NCI-H187 treated with DMSO at 0.1 percent for 48 hours (cell line): Measurements from ENCODE around the gene PFKL.

Source experiments
- DNase-seq: peaks from one replicate; lab custom pipeline; 2025; lab: John Stamatoyannopoulos, UW

PFKL gene

GRCh38 chr21:44299458-44300261 lies at the start of gene PFKL:
TSS of gene PFKL (plus strand) at chr21:44300053. CDS start at chr21:44300106, 53 bp downstream.
- DNase-seq, result no peak

DNA sequence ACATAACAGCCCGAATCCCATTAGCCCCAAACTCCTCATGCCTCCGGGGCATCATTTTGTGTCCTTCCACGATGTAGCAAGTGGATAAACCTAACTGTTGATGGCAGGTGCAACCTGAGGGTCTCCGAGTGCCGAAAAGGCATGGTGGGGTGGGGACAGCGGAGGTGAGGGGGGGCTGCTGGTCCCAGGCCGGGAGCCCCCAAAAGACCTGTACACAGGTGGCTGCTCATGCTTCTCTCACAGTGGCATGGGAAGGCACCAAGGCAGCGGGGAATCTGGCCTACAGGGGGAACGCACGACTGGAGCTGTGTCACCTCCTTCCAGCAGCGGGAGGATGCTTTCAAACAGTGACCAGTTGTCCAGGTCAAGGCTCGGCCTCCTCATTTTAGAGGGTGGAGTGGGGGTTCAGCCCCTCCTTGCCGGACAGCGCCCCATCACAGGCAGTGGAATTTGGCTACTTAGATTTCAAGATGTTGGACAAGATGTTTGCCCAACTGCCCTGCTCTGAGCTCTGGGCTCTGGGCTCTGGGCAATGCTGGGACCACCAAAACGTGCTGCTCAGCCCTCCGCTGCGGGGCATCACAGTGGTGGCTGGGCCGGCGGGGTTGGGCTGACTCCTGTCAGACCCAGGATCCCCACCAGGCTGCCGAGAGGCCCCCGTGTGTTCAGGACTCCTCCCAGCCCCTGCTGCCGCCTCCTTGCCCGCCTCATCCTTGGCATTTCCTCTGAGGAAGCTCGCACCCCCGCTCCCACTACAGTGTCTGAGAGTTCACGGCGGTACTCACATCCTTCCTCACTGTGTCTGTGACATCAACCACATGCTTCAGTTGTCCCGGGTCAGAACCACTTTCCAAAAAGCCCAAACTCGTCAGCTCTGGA lies 45.8 kb upstream of the PFKL start:
- no peak for DNase-seq

- DNase-seq, result no peak
Observed at GRCh38 chr21:44255511-44255981, 44.3 kb upstream of the PFKL start.

- no peak for DNase-seq
Observed at GRCh38 chr21:44258056-44258725, 41.7 kb upstream of the PFKL start.

GRCh38 chr21:44259082-44259705 lies 40.7 kb upstream of the PFKL start:
- DNase-seq, result no peak

- no peak for DNase-seq
Observed at GRCh38 chr21:44260066-44260465, 39.8 kb upstream of the PFKL start.

DNA sequence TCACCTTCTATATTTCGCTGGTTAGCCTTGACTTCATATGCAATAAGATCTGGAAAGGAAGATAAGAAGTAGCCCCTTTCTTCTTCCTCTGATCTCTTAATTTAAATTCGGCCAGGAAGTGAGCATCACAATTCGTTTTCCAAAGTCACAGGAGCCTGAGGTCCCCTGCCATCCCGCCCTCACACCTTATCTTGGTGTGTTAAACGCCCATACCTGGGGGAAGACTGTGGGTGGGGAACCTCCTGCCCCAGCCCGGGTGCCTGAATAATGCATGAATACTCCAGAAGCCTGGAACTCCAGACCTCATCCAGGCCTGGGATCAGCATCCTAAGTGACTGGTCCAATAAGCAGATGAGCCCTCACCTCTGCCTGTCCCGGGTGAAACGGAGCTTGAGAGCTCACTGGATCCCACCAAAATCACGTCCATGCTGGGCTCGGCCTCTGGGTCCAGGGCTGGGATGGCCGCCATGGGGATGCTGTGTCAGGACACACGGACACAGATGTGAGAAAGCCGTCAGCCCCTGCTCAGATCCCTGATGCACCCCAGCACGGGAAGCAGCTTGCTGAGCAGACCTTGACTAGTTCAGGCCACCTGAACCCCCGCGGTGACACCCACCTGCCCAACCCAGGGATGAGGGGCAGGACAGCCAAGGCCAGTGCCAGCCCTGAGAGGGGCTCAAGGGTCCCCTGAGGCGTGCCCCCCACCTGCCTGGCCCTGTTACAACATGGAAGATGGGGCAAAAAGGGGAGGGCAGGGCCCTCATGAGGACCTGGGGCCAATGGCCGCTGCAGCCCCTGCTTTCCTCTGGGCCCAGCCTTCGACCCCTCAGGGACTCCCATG lies 38.8 kb upstream of the PFKL start:
- DNase-seq, result no peak

DNA sequence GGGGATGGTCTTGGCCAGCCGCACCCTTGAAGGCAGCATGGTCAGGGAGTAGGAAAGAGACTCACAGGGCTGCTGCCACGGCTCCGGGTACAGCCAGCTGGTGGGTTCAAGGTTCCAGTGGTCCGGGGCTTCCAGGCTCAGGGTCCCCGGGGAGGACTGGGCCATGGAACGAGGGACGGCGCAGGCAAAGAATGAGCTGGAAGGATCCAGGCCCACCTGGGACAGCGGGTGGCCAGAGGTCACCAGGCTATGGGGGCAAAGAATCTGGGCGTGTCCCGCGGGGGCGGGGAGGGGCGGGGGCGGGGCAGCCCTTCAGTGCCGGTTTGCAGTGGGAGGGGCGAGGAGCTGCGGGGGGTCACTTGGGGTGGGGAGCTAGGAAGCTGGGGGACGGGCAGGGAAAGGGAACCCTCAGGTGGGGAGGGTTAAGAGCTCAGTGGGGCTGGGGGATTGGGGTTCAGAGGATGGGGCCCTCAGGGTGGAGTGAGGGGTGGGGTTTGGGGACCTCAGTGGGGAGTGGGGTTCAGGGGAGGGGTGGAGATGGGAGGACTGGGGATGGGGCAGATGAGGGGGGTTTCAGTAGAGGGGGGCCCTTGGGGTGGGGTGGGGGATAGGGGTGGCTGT lies 38.1 kb upstream of the PFKL start, which contains the start of gene DNMT3L:
DNMT3L (minus strand) TSS at position 223 of the 621 bp plus-strand sequence. CDS start 638 bp downstream, outside the sequence.
- no peak for DNase-seq

- DNase-seq, result no peak
Observed at GRCh38 chr21:44262338-44263056, 37.4 kb upstream of the PFKL start.

GRCh38 chr21:44263221-44263760 lies 36.6 kb upstream of the PFKL start:
- DNase-seq, result no peak

- no peak for DNase-seq
Observed at GRCh38 chr21:44263768-44264167, 36.1 kb upstream of the PFKL start.

DNA sequence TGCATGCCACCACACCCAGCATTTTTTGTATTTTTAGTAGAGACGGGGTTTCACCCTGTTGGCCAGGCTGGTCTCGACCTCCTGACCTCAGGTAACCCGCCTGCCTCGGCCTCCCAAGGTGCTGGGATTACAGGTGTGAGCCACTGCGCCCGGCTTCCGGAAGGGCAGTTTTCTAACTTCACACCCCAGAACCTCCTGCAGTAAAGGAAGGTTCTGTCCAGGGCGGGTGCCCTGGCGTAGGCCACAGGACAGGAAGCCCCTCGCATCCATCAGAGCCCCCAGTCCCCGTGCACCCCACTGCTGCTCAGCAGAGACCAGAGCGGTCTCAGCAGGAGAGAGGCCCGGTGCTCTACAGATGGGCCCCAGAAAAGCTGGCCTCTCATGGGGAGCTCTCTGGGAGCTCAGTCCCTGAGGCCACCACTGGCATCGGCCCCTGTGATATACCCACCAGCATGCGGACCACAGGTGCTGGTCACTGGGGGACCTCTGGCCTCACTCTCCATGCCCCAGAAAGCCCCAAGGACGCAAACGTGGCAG lies 34.1 kb upstream of the PFKL start:
- DNase-seq, result no peak

GRCh38 chr21:44267655-44268142 lies 32.2 kb upstream of the PFKL start:
- no peak for DNase-seq

DNA sequence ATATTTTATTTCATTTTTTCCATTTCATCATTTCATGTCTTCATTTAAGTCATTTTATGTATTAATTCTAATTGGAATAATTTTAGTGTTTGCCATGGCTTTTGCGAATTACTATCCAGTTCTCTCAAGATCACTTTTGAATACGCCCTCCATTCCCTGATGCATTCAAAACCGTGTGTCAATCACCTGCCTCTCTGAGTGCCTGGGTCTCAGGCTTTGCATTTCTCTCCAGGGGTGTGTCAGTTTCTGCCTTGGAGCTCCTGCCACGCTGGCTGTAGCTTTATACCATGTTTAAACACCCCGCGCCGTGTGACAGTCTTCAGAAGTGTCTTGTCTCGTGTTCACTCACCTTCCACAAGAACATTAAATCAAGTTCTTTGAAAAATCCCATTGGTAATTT lies 30.8 kb upstream of the PFKL start:
- DNase-seq, result no peak

- DNase-seq, result no peak
Observed at GRCh38 chr21:44271558-44272283, 28.1 kb upstream of the PFKL start.

DNA sequence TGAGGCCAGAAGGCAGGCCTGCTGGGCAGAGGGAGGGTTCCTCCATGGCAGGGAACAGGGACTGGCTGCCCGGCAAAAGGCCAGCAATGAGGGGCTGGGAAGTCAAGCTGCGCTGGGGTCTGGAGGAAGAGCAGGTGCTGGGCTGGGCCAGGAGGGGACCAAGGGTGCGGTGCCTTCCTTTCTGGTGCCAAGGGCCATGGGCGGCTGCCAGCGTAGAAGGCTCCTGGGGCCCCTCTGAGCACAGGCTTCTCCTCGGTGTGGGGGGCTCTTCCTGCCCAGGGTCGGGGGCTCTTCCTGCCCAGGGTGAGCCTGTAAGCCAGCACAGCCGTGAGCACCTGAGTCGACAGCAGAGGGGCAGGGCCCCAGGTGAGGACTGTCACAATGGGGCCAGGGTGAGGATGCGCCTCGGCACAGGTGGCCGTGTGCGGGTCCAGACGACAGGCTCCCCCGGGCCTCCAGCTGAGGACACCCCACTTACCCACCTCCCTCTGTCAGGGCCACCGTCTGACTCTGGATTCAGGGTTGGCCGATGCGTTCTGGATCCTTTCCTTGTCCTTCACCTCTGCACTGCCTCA lies 27.5 kb upstream of the PFKL start:
- no peak for DNase-seq

GRCh38 chr21:44273046-44273445 lies 26.8 kb upstream of the PFKL start:
- no peak for DNase-seq

DNA sequence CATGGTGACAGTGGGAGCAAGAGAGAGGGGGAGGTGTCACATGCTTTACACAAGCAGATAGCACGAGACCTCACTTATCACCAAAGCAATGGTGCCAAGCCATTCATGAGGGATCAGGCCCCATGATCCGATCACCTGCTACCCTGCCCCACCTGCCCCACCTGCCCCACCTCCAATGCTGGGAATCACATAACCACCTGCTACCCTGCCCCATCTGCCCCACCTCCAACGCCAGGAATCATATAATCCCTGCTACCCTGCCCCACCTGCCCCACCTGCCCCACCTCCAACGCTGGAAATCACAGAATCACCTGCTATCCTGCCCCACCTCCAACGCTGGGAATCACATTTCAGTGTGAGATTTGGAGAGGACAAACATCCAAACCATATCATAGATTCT lies 24.8 kb upstream of the PFKL start:
- DNase-seq, result no peak
